WTC11 (cell line): Measurements from ENCODE around the gene KCNJ6. TPM values are rescaled to one million over a fixed set of nuclear protein-coding genes. Genes with fewer than 3 reads are reported as not detected.
"Not testable (repeated sequence)": the region's sequence is repeated elsewhere in the genome, so short reads cannot be mapped to it uniquely, and the experiment has no call there.

Experiments used
- ATAC-seq: fragments of 200-7000 bp; cut with Tn5 transposase; 2 replicates; pipeline ENCODE4 v1.10.0; 2021; ENCODE audit warnings: mild to moderate bottlenecking, moderate library complexity
- CTCF ChIA-PET: fragments of 300-600 bp; sonication (Branson Sonifier 250); formaldehyde crosslinking; loops from one replicate; lab custom pipeline; 2021; ENCODE audit warnings: antibody characterized with exemption; lab: Charles Lee
- POLR2A ChIA-PET: fragments of 350-600 bp; sonication (Branson Sonifier 250); formaldehyde crosslinking; loops from one replicate; lab custom pipeline; 2021; ENCODE audit warnings: antibody characterized with exemption; lab: Charles Lee
- DNase-seq: peaks from one replicate; pipeline ENCODE4 v3.0.0; 2021; ENCODE audit warnings: low spot score
- H3K27ac Mint-ChIP-seq: 2 replicates; pipeline ENCODE4 v1.8.0; 2021; ENCODE audit warnings: mixed read lengths
- H3K27me3 Mint-ChIP-seq: 2 replicates; pipeline ENCODE4 v1.8.0; 2021; ENCODE audit warnings: low read depth, mild to moderate bottlenecking, moderate library complexity, mixed read lengths
- H3K36me3 Mint-ChIP-seq: 2 replicates; pipeline ENCODE4 v1.8.0; 2021; ENCODE audit warnings: mixed read lengths
- H3K4me1 Mint-ChIP-seq: 2 replicates; pipeline ENCODE4 v1.8.0; 2022; ENCODE audit warnings: mixed read lengths
- H3K4me3 Mint-ChIP-seq: 2 replicates; pipeline ENCODE4 v1.8.0; 2021; ENCODE audit warnings: mild to moderate bottlenecking, moderate library complexity, mixed read lengths
- H3K9me3 Mint-ChIP-seq: 2 replicates; pipeline ENCODE4 v1.8.0; 2021; ENCODE audit warnings: mixed read lengths
- AFF4 ChIP-seq: sonication (generic); formaldehyde crosslinking; IDR thresholded peaks from 2 replicates; pipeline ENCODE4 v1.8.1; 2023; ENCODE audit warnings: mild to moderate bottlenecking, missing genetic modification reagents, borderline replicate concordance
- ATF1 ChIP-seq: sonication (generic); formaldehyde crosslinking; IDR thresholded peaks from 2 replicates; pipeline ENCODE4 v1.8.1; 2023; ENCODE audit warnings: mild to moderate bottlenecking, moderate library complexity, missing genetic modification reagents
- FOXK1 ChIP-seq: sonication (generic); formaldehyde crosslinking; IDR thresholded peaks from 2 replicates; pipeline ENCODE4 v1.8.0; 2022; ENCODE audit warnings: mild to moderate bottlenecking, moderate library complexity, missing genetic modification reagents
- HMGA2 ChIP-seq: fragments of 250-450 bp; sonication (Bioruptor Pico); IDR thresholded peaks from 2 replicates; pipeline ENCODE4 v1.4.0; 2021; ENCODE audit warnings: mild to moderate bottlenecking, moderate library complexity
- PRRX2 ChIP-seq: fragments of 250-450 bp; sonication (Bioruptor Pico); IDR thresholded peaks from 2 replicates; pipeline ENCODE4 v1.8.0; 2021; ENCODE audit warnings: mild to moderate bottlenecking
- RELA ChIP-seq: sonication (generic); formaldehyde crosslinking; IDR thresholded peaks from 2 replicates; pipeline ENCODE4 v1.8.1; 2022; ENCODE audit warnings: missing genetic modification reagents, mild to moderate bottlenecking, borderline replicate concordance
- SMAD3 ChIP-seq: sonication (generic); formaldehyde crosslinking; IDR thresholded peaks from 2 replicates; pipeline ENCODE4 v1.8.0; 2022; ENCODE audit warnings: missing genetic modification reagents, mild to moderate bottlenecking, borderline replicate concordance
- SP1 ChIP-seq: sonication (generic); formaldehyde crosslinking; conservative IDR thresholded peaks from 2 replicates; pipeline ENCODE4 v1.8.1; 2022; ENCODE audit warnings: missing genetic modification reagents
- USF1 ChIP-seq: sonication (generic); formaldehyde crosslinking; IDR thresholded peaks from 2 replicates; pipeline ENCODE4 v1.8.0; 2022; ENCODE audit warnings: mild to moderate bottlenecking, missing genetic modification reagents
- ZNF138 ChIP-seq: sonication (generic); formaldehyde crosslinking; conservative IDR thresholded peaks from 2 replicates; pipeline ENCODE4 v1.8.1; 2022; ENCODE audit warnings: mild to moderate bottlenecking, moderate library complexity, missing genetic modification reagents
- ZNF232 ChIP-seq: sonication (generic); formaldehyde crosslinking; IDR thresholded peaks from 2 replicates; pipeline ENCODE4 v1.8.0; 2022; ENCODE audit warnings: mild to moderate bottlenecking, missing genetic modification reagents
- ZNF425 ChIP-seq: fragments of 250-450 bp; sonication (Bioruptor Pico); conservative IDR thresholded peaks from 2 replicates; pipeline ENCODE4 v1.9.0; 2021; ENCODE audit warnings: mild to moderate bottlenecking
- ZSCAN18 ChIP-seq: fragments of 250-450 bp; sonication (Bioruptor Pico); IDR thresholded peaks from 2 replicates; pipeline ENCODE4 v2.1.2; 2022; ENCODE audit warnings: mild to moderate bottlenecking, moderate library complexity
- total RNA-seq: library from RNA; stranded (reverse); gene quantifications from 3 replicates; pipeline ENCODE4 v1.2.3, GENCODE V29; 2021
- TF ChIP-seq, protein P1 (sequence below): sonication (generic); formaldehyde crosslinking; IDR thresholded peaks from 2 replicates; pipeline ENCODE4 v1.8.1; 2023; ENCODE audit warnings: mild to moderate bottlenecking, missing genetic modification reagents, moderate library complexity
- TF ChIP-seq, protein P2 (sequence below): sonication (generic); formaldehyde crosslinking; IDR thresholded peaks from 2 replicates; pipeline ENCODE4 v1.8.0; 2022; ENCODE audit warnings: missing genetic modification reagents
- TF ChIP-seq, protein P3 (sequence below): fragments of 250-450 bp; sonication (Bioruptor Pico); IDR thresholded peaks from 2 replicates; pipeline ENCODE4 v1.8.0; 2021; ENCODE audit warnings: mild to moderate bottlenecking

KCNJ6 gene
- total RNA-seq, 1 experiment from 2014 or later, result 0.35 TPM

- TF ChIP-seq, protein P1, sequence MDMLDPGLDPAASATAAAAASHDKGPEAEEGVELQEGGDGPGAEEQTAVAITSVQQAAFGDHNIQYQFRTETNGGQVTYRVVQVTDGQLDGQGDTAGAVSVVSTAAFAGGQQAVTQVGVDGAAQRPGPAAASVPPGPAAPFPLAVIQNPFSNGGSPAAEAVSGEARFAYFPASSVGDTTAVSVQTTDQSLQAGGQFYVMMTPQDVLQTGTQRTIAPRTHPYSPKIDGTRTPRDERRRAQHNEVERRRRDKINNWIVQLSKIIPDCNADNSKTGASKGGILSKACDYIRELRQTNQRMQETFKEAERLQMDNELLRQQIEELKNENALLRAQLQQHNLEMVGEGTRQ (CRISPR knock-in tag), result no peak
Measured at GRCh38 chr21:37763298-37763697, 153.0 kb downstream of the KCNJ6 start (continued).

GRCh38 chr21:37762606-37763005 is 153.7 kb downstream of the KCNJ6 start:
- Mint-ChIP-seq H3K4me1 (peaks cover 6% of the 10 kb centered on the region), H3K27ac (no peak overlapping the region), H3K4me3 (no peak overlapping the region), H3K27me3 (no peaks in the 10 kb centered on the region), H3K36me3 (peaks cover 7% of the 10 kb centered on the region; the same call in 1 of the 2 replicates), H3K9me3 (peaks cover 17% of the 10 kb centered on the region)
- TF ChIP-seq, protein P2, sequence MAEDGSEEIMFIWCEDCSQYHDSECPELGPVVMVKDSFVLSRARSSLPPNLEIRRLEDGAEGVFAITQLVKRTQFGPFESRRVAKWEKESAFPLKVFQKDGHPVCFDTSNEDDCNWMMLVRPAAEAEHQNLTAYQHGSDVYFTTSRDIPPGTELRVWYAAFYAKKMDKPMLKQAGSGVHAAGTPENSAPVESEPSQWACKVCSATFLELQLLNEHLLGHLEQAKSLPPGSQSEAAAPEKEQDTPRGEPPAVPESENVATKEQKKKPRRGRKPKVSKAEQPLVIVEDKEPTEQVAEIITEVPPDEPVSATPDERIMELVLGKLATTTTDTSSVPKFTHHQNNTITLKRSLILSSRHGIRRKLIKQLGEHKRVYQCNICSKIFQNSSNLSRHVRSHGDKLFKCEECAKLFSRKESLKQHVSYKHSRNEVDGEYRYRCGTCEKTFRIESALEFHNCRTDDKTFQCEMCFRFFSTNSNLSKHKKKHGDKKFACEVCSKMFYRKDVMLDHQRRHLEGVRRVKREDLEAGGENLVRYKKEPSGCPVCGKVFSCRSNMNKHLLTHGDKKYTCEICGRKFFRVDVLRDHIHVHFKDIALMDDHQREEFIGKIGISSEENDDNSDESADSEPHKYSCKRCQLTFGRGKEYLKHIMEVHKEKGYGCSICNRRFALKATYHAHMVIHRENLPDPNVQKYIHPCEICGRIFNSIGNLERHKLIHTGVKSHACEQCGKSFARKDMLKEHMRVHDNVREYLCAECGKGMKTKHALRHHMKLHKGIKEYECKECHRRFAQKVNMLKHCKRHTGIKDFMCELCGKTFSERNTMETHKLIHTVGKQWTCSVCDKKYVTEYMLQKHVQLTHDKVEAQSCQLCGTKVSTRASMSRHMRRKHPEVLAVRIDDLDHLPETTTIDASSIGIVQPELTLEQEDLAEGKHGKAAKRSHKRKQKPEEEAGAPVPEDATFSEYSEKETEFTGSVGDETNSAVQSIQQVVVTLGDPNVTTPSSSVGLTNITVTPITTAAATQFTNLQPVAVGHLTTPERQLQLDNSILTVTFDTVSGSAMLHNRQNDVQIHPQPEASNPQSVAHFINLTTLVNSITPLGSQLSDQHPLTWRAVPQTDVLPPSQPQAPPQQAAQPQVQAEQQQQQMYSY (CRISPR knock-in tag), result no peak
- TF ChIP-seq ATF1 (CRISPR knock-in tag), result no peak
- TF ChIP-seq PRRX2 (CRISPR knock-in tag), result no peak
- TF ChIP-seq FOXK1 (CRISPR knock-in tag), result no peak
- no peak for TF ChIP-seq ZNF425 (CRISPR knock-in tag)
- no peak for TF ChIP-seq AFF4 (CRISPR knock-in tag)
- TF ChIP-seq SP1, result no peak
- TF ChIP-seq ZSCAN18 (CRISPR knock-in tag), result no peak
- no peak for TF ChIP-seq HMGA2 (CRISPR knock-in tag)
- TF ChIP-seq RELA, result no peak
- no peak for TF ChIP-seq USF1 (CRISPR knock-in tag)
- TF ChIP-seq SMAD3, result no peak
- TF ChIP-seq, protein P3, sequence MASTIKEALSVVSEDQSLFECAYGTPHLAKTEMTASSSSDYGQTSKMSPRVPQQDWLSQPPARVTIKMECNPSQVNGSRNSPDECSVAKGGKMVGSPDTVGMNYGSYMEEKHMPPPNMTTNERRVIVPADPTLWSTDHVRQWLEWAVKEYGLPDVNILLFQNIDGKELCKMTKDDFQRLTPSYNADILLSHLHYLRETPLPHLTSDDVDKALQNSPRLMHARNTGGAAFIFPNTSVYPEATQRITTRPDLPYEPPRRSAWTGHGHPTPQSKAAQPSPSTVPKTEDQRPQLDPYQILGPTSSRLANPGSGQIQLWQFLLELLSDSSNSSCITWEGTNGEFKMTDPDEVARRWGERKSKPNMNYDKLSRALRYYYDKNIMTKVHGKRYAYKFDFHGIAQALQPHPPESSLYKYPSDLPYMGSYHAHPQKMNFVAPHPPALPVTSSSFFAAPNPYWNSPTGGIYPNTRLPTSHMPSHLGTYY, result no peak
- no peak for TF ChIP-seq ZNF232 (CRISPR knock-in tag)
- no peak for TF ChIP-seq ZNF138 (CRISPR knock-in tag)
- POLR2A ChIA-PET, result no interaction called here
- ATAC-seq (no peak), DNase-seq (no peak)
- CTCF ChIA-PET, result interaction anchor here (0.7 to 1.4 kb wide), 5 partner anchors 62 to 364 kb away, joined by 3 to 4 read pairs (median 3); partner anchors contain the start of gene KCNJ6

- CTCF ChIA-PET, result interaction anchor here (1.0 to 1.1 kb wide), 2 partner anchors 61 to 365 kb away, joined by 3 read pairs; no protein-coding TSS in a partner anchor
Measured at GRCh38 chr21:37761406-37761805, 154.9 kb downstream of the KCNJ6 start.

More at GRCh38 chr21:37761406-37761805, 154.9 kb downstream of the KCNJ6 start:
- H3K36me3 Mint-ChIP-seq, H3K9me3 Mint-ChIP-seq, H3K4me3 Mint-ChIP-seq, POLR2A ChIA-PET, DNase-seq, ATAC-seq, H3K27me3 Mint-ChIP-seq, H3K27ac Mint-ChIP-seq, H3K4me1 Mint-ChIP-seq: not testable (repeated sequence)
